ENCODE measurements around the gene ZSCAN5C.
"Not testable (repeated sequence)": the region's sequence is repeated elsewhere in the genome, so short reads cannot be mapped to it uniquely, and the experiment has no call there.

ZSCAN5C gene

GRCh38 chr19:56193981-56194640 is 8.0 kb upstream of the ZSCAN5C start:
- DNase-seq, result no peak

GRCh38 chr19:56197646-56198045 is 4.4 kb upstream of the ZSCAN5C start, which contains the start of gene ZSCAN5B:
Gene ZSCAN5B (minus strand): TSS chr19:56197783. CDS start chr19:56193052, 4,731 bp downstream.
- not testable (repeated sequence) for DNase-seq

GRCh38 chr19:56199687-56200086 is 2.4 kb upstream of the ZSCAN5C start:
- no peak for DNase-seq

GRCh38 chr19:56207581-56207980 is 5.5 kb downstream of the ZSCAN5C start:
- not testable (repeated sequence) for DNase-seq

- DNase-seq, result no peak
These were observed 7.0 kb downstream of the ZSCAN5C start for GRCh38 chr19:56209091-56209490.

GRCh38 chr19:56210036-56210435 is 8.0 kb downstream of the ZSCAN5C start:
- not testable (repeated sequence) for DNase-seq

- DNase-seq, result no peak
These were observed 9.6 kb downstream of the ZSCAN5C start for GRCh38 chr19:56211718-56212117.

GRCh38 chr19:56217039-56217949 is 15.2 kb downstream of the ZSCAN5C start:
- no peak for DNase-seq

- no peak for DNase-seq
These were observed 16.9 kb downstream of the ZSCAN5C start for GRCh38 chr19:56218961-56219360.

- not testable (repeated sequence) for DNase-seq
These were observed 19.4 kb downstream of the ZSCAN5C start for GRCh38 chr19:56221442-56221841.

- no peak for DNase-seq
These were observed 19.8 kb downstream of the ZSCAN5C start for GRCh38 chr19:56221851-56222250.

GRCh38 chr19:56222901-56223300 is 20.8 kb downstream of the ZSCAN5C start:
- no peak for DNase-seq

- no peak for DNase-seq
These were observed 21.4 kb downstream of the ZSCAN5C start for GRCh38 chr19:56223481-56223880.

GRCh38 chr19:56245121-56245740 is 43.2 kb downstream of the ZSCAN5C start:
- no peak for DNase-seq

- DNase-seq, result not testable (repeated sequence)
These were observed 43.7 kb downstream of the ZSCAN5C start for GRCh38 chr19:56245764-56246163.

GRCh38 chr19:56248736-56249338 is 46.8 kb downstream of the ZSCAN5C start:
- DNase-seq, result not testable (repeated sequence)

GRCh38 chr19:56252699-56253422 is 50.8 kb downstream of the ZSCAN5C start:
- DNase-seq, result peak; percentile 1 to 59 (median 42)

GRCh38 chr19:56253737-56254136 is 51.7 kb downstream of the ZSCAN5C start:
- DNase-seq, result peak in 3 of 6 experiments; percentile 7 to 37 (median 34)

GRCh38 chr19:56258272-56258671 is 56.2 kb downstream of the ZSCAN5C start:
- DNase-seq, result no peak
